NCI-H1105 (cell line): Measurements from ENCODE around the gene FHOD3.
A peak's percentile ranks its signal among the peaks of the same experiment; 100 is the strongest.

Source experiments
- DNase-seq: peaks from one replicate; lab custom pipeline; 2025; lab: John Stamatoyannopoulos, UW

Gene FHOD3

DNA sequence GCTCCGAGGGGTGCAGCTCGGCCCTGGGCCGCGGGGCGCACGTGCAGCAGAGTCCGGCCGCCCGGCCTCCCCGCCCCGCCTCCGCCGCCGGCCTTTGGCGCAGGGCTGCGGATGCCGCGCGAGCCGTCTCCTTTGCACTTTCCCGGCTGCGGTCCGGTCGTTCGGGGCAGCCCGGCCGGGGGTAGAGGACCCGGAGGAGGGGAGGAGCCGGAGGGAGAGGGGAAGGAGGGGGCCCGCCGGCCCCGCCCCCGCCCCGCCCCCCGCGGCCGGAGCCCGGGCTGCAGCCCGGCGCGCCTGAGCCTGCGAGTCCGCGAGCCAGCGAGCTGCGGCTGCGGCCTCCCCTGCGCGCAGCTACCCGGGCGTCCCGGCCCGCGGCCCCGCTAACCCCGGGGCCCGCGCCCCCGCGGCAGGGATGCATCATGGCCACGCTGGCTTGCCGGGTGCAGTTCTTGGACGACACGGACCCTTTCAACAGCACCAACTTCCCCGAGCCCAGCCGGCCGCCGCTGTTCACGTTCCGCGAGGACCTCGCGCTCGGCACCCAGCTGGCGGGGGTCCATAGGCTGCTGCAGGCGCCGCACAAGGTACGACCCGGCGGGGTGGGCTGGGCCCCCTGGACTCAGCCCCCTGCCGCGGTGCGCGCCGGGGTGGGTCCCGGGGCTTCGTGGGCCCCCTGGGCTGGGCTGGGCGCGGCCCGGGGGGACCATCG is at the start of gene FHOD3:
Gene FHOD3, plus strand, starts transcription at position 297 of the 709 bp plus-strand sequence. Its CDS starts 123 bp downstream, at position 420.
- peak; percentile 72 for DNase-seq

DNA sequence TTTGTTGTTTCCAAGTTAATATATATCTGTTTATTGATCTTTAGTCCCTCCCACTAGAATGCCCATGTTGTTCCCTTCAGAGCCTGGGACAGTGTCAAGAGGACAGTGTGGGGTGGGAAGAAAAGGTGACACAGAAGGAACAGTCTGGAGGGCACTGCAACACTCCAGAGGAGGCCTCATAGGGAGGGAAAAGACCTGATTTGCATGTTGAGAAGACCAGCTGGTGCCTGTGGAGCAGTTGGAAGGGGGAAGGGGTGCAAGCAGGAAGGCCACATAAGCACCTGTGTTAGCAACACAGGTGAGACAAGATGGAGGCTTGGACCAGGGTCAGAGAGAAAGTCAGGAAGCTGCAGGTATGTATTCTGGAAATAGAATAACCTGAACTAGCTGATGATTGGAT is 48.1 kb upstream of the FHOD3 start:
- no peak for DNase-seq

DNA sequence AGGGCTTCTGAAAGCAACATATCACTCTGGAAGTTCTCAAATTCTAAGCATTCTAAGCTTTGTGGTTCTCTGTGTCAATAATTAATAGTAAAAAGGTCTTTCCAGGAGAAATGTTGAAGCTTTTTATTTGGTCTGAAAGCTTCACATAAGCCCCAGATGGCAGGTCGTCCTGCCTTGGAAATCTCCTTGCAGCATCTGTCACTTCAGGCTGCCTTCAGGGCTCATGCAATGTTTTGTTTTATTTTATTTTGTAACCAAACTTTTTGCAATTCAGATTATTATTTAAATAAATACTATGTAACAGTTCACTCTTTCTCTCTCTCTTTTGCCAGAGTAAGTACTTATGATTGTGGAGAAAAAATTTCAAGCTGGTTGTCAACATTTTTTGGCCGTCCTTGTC is 46.7 kb upstream of the FHOD3 start:
- DNase-seq = no peak

DNA sequence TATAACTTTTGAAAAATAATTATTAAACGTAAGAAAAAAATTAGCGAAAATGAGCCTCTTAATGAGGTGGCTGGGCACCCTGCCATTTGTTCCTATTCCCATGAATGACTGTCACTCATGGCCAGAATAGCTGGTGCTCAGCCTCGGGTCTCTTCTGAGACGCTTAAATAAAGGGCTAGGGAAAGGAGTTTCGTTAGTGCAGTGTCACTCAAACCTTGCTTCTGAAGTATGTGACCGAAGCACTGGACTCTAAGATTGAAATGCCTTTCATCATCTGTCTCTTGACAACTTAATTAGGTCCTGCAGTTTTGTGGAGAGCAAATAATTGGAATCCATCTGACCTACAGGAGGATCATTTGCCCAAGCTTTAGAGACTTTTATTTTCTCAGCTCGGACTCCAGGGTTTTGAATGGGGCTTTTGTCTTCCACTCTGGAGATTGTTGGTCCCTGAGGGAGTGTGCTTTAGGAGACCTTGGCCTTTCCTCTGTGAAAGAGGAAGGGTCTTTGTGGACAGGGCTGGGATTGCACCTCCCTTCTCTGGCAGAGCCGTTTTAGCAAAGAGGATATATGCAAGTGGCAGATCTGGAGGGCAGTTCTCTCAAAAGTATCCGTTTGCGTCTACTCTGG is 42.3 kb upstream of the FHOD3 start:
- DNase-seq = no peak

DNA sequence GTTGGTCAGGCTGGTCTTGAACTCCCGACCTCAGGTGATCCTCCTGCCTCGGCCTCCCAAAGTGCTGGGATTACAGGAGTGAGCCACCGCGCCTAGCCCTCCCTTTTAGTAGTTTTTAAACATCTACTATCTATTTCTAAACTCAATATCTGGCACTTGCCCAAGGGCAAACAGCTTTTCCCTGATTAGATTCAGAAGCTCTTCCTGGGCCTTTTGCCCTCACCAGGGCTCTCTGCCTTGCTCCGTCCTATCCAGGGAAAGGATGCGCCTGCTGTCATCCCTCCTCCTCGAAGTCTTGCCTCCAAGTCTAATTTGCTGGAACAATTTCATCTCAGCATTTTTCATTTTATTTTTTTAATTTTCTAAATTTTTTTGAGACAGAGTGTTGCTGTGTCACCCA is 41.4 kb upstream of the FHOD3 start:
- DNase-seq = no peak

DNA sequence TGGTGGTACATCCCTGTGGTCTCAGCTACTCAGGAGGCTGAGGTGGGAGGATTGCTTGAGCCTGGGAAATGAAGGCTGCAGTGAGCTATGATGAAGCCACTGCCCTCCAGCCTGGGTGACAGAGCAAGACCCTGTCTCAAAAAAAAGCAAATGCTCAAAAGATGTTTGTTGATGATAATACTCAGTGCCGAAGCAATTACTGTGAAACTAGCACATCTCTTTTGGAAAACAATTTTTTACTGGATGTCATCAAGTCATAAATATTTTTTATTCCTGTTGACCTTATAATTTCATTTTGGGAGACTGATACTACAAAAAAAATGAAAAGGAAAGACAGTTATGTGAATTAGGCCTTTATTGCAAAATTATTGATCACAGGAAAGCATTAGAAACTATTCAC is 34.5 kb upstream of the FHOD3 start:
- DNase-seq = no peak

DNA sequence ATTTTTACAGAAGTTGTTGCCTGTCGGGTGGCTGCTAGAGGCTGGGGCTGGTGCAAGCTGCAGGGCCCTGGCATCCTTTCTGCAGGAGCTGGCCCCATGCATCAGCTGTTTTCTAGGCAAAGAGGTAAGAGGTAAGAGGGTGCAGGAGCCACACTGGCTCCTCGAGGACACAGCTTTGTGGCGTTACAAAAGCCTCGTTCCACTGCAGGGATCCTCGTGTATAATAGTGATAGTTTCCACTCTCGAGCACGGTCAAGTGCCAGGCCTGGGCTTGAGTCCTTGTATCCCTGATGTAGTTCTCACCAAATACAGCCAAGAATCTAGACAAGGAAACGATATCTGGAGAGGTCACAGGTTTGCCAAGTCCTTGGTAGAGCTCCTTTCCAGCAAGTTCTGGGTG is 33.2 kb upstream of the FHOD3 start:
- no peak for DNase-seq

DNA sequence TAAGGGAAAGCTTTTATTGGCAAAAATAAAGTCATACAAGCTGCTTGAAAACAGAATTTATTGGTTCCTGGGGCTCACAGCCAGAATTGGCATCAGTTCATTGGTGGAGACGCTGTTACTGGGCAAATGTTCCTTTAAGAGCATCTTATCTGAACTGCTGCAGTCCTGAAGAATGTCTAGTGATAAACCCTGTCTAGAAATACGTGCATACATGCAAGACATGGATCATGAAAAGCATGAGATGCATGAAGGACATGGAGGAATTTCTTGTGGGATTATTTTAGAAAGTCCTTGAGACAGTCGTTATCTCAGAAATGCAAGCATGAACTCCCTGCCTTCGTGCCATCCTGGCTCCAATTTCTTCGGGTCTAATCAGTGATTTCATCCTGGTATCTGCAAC is 32.5 kb upstream of the FHOD3 start:
- no peak for DNase-seq

DNA sequence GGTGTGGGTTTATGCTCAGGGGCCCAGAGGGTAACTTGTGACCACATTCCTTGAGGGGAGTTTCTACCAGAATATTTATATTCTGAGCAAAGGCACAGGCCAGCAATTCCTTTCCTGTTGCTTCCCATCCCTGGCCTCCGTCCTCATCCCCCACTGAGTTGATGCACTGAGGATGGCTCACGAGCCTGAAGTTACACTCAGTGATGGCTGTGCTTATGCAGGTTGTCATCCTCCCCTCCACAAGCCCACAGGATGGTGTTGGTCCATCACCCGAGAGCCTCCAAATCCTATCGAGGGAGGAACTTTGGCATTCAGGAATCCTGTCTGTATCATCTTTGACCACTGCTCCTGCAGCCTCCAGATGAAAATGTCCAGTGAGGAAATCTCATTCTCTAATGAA is 28.4 kb upstream of the FHOD3 start:
- DNase-seq = no peak

DNA sequence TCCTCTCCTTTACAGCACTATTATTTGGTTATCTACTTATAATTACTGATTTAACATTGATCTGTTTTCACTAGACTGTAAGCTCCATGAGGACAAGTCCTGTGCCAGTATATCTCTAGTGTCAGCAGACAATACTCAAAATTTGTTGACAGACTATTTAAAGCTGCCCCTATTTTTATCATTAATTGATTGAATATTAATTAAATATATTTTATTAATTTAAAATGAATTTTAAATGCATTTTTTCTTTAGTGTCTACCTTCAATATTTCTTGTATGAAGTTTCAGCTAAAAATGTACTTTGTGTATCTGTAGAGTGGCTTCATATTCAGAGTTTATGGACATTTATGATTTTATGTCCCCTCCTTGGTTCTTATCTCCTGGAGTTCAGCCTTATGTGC is 26.4 kb upstream of the FHOD3 start:
- DNase-seq = no peak

DNA sequence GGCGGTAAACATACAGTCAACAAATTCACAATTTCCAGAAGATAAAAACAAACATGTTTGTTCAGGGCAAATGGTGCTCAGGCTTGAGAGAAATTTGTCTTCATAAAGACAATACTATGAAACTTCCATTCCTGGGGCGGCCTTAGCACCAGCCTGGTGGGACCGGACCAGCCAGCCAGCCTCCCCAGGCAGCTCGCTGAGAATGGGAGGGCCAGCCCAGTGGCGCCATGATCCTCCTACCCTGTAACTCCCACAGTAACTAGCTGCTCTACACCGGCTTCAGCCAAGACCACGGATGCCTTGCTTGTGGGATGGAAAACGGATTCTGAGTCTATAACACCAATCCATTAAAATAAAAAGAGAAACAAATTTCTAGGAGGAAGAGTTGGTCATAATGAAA is 24.2 kb upstream of the FHOD3 start:
- DNase-seq = no peak

DNA sequence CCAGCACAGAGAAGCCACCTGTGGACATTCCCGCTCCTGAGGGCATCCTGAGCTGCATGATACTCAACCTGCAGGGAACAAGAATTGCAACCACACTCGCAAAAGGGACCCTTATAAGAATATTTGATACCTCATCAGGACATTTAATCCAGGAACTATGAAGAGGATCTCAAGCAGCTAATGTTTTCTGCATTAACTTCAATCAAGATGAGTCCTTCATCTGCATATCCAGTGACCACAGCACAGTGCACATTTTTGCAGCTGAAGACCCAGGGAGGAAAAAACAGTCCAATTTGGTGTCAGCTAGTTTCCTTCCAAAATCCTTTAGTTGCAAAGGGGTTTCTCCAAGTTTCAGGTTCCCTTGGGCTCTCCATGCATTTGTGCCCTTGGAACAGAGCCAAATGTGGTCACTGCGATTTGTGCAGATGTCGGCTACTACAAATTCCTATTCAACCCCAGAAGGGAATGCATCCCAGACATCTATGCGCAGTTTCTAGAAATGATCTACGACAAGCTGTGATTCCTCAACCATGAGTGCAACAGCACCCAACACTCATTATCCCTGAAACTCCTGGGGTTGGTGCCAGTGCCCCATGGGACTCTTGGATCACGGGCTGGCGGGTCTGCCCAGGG is 23.3 kb upstream of the FHOD3 start:
- no peak for DNase-seq

DNA sequence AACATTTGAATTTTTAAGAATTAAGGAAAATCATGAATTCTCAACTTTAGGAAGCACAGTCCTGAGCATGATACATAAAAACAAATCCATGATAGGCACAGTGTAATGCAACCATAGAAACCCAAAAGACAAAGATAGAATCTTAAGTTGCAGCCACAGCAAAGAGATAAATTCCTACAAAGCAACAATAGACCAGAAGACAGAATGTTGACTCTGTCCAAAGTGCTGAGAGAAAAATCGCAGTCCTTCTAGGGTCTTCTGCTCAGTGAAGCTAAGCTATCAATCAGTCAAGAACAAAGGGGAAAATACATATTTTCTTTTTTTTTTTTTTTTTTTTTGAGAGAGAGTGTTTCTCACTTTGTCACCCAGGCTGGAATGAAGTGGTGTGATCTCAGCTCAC is 22.0 kb upstream of the FHOD3 start:
- no peak for DNase-seq

DNA sequence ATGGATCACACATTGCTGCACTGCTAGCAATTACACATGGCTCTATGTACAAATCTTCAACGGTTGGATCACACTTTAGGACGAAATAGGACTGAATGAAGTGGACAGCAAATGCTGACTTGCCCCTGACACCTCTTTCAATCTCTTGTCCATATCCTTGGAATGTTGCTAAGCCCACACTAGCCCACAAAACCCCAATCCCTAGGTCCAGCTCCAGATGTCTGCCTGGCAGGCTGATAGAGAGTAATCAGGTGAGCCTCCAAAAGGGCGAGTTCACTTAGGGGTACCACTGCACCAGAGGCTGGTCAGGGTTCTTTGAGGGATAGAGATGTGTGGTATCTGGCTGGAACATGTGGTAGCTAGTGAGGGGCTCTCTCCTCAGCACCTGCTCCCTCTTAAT is 18.5 kb upstream of the FHOD3 start:
- DNase-seq = no peak

DNA sequence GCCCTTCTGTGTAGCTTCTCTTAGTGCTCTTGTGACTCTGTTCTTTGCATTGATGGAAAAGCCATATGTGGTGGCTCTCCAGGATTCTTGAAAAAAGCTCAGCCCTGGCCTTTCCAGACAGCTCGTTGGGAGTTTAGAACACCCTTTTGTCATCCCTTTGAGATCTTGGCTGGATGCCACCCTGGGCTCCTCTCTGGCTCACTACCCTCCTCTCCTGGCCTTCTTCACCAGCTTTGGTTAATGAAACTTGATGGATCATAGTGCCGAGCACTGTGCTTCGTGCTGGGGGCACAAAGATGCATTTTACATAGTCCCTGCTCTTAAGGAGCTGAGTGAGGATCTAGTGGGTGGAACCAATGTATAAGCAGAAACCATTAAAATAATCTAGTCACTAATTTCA is 15.6 kb upstream of the FHOD3 start:
- peak; percentile 21 for DNase-seq

DNA sequence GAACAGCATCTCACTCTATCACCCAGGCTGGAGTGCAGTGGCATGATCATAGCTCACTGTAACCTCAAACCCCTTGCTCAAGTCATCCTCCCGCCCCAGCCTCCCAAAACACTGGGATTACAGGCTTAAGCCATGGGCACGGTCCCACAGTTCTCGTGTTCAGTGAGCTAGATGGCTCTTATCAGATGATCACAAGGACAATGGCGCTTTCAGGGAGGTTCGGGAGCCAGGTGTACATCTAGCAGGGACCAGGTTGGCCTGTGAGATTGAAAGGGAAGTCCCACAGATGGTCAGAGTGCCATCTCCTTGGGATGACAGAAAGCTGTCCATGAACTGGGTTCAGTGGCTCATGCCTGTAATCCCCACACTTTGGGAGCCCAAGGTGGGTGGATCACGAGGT is 14.1 kb upstream of the FHOD3 start:
- DNase-seq = no peak

DNA sequence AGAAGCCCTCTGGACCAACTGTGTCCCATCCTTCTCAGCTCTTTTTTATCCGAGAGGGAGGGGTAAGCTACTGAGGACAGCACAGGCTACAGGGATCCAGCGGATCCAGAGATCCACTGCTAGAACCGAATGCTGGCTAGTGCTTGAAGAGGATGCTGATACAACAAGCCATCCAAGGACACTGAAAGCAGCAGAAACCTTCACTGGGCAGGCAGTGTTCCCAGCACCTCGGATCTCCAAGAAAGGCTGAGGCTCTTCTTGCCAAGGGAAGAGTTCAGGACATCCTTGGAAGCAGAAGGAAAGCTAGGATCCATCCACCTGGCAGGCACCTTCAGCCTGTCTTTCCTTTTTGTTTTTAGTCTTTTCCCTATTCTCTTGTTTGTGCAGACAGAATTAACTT is 13.2 kb upstream of the FHOD3 start:
- DNase-seq = no peak

DNA sequence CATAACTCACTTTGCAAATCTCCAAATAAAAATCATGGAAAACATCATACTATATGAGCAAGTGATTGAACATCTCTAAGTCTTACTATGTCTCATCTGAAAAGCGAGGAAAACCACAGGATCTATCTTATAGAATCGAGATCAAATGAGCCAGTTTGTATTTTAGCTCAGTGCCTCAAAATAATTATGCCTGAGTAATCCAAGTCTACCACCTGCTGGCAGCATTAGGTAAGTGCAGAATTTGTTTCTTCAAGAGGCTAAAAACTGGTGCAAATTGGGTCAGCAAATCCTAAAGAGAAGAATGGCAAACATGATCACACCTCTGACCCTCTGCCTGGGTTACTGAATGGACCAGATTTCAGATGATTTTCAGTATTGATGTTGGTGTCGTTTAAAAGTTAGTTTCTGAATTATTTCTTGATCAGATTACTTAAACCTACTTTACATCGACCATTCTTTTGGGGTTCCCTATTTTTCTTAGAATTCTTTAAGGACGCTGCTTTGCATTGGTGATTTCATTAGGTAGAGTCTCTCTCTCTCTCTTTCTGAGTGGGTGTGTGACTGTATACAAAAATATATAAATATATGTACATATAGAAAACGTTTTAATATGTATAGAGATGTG is 12.7 kb upstream of the FHOD3 start:
- peak; percentile 67 for DNase-seq

DNA sequence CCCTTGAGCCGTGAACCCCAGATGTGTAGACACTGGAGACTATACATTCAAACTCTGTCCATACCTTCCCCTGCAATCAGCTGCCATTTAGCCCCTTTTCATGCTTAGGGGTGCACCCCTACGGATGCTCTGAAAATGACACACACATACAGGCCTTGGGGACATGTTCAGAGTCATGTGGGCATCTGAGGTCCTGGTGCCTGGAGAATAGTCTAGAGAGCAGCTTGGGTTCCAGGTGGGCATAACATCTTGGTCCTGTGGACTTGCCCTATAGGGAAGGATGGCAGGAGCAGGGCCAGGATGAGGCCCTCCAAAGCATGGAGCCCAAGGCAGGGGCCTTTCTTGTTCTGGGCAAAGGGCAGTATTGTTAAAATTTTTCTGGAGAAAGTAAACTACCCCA is 9.9 kb upstream of the FHOD3 start:
- no peak for DNase-seq

DNA sequence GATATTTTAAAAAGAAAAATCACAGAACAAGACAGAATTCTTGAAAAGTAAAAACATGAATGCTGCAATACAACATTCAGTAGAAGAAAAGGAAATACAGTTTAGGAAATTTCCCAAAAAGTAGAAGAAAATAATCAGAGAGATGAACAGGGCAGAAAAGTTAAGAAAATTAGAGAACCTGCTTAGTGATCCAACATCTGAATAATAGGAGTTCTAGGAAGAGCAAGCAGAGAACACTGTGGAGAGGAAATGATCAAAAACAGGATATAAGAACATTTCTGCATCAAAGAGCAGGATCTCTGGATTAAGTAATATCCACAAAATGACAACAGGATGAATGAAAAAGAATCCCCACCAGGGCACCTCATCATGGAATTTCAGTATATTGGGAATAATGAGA is 8.8 kb upstream of the FHOD3 start:
- DNase-seq = no peak

DNA sequence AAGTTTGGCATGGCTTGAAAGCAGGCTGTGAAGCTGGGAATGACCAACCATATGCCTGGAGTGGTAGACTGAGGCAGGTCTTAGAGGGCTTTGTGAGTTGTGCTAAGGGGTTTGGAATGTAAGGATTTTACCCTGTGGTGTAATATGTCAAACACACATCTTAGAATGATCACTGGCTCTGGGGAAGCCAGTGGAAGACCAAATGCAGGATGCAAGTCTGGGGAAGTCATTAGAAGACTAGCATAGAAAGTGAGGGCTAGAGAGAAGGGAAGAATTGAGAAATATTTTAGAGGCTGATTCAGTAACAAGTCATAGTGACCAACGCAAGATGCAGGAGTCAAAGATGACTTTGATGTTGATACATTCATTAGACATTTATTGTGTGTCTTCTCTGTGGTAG is 3.5 kb upstream of the FHOD3 start:
- no peak for DNase-seq

DNA sequence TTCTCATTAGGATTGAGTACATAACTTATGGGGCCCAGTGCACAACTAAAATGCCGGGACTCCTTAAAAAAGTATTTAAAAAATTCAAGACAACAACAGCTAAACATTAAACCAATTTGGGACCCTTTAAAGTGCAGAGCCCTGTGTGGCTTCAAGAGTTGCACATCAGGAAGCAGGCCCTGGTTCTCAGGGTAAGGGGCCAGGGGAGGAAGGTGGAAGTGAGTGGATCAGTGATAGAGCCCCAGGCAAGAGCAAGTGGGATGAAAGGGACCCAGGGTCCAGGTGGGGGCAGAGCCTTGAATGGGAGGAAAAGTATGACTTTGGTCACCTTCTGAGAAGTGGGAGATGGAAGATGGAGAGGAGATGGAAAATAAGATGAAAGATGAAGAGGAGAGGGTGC is 2.3 kb upstream of the FHOD3 start:
- DNase-seq = no peak

DNA sequence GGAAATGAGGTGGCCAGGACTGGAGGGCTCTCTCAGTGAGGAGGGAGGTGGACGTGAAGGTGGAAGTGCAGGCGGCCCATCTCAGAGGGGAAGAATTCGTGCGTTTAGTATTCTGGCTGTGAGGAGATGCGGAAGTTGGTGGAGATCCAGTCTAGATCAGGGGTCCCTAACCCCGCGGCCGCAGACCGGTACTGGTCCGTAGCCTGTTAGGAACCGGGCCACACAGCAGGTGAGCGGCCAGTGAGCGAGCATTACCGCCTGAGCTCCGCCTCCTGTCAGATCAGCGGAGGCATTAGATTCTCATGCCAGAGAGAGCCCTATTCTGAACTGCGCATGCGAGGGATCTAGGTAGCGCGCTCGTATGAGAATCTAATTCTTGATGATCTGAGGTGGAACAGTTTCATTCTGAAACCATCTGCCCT is 1.6 kb upstream of the FHOD3 start:
- no peak for DNase-seq
